Cerebellar nuclear complex (tissue), 1 donor: ENCODE data around the gene COL27A1.
"Not testable (repeated sequence)": the region's sequence is repeated elsewhere in the genome, so short reads cannot be mapped to it uniquely, and the experiment has no call there.

Experiments
- DNase-seq, 2 experiments: peaks; one replicate each; lab custom pipeline; 2025; lab: John Stamatoyannopoulos, UW

The COL27A1 gene

DNA sequence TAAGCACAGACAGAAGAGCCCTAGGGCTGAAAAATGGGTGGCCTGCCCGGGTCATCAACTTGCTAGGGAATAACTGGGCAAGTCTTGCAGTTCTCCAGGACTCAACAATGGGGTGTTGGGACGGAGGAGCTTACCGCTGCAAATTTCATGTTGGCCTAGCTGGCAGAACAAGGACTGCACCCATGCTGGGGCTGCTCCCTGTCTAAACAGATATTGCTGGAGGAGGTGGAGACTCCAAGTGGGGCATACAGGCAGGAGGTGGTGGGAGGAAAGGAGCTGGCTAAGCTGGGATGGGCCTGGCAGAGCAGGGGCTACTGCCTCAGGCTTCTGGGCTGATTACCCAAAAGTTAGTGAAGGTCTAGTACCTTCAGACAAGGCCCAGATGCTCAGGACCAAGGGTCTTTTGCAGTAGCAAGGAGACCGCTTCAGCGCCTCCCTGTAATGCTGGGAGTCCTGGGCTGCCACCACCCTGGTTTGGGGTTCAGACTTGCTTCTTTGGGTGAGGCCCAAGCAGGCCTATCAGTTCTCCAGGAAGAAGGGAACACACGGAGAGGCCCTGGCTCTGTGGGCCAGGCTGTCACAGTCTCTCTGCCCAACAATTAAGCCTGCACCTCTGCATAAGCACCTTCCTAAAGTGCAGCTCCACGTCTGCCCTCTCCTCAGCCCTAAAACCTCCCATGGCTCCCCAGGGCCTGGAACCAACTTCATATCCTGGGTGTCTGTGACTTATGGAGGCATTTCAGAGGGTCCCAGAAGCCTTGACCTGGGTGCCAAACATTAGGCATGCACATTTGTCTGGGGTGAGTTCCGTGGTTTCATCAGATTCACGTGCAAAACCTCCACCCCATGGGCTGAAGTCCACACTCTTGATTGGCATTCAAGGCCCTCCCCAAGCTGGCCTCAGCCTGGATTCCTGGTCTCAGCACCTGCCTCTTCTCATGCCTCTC, 32.0 kb upstream of the COL27A1 start:
- DNase-seq = no peak

- DNase-seq = no peak
These were observed 31.2 kb upstream of the COL27A1 start for GRCh38 chr9:114124138-114124537.

- DNase-seq = no peak
These were observed 30.5 kb upstream of the COL27A1 start for GRCh38 chr9:114124666-114125475.

DNA sequence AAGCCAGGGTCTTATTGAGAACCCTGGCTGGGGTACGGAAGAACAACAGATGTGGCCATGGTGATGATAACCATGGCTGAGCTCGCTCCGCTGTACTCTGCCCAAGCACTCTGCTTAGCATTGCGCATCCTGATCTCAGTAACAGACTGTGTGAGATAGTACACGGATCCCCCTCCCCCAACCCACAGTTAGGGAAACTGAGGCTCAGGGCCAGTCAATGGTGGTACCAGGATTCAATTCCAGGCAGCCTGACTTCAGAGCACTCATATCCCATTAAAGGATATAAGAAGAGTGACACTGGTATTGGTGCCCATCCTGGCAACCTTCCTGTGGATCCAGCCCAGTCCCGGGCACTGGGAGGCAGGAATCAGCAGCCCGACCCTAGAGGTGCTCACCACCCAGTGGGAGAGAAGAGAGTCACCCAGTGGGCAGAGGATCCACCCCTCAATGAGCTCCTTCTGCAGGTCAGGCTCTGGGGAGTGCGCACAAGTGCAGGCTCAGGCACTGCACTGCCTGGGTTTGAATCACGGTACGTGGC, 29.8 kb upstream of the COL27A1 start:
- no peak for DNase-seq

- DNase-seq = no peak
These were observed 28.9 kb upstream of the COL27A1 start for GRCh38 chr9:114126247-114127060.

DNA sequence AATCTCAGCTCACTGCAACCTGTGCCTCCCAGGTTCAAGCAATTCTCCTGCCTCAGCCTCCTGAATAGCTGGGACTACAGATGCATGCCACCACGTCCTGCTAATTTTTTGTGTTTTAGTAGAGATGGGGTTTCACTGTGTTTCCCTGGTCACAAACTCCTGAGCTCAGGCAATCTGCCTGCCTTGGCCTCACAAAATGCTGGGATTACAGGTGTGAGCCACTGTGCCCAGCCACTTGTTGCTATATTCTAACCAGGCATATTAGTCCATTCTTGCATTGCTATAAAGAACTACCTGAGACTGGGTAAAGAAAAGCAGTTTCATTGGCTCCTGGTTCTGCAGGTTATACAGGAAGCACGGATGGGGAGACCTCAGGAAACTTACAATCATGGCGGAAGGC, 26.6 kb upstream of the COL27A1 start:
- not testable (repeated sequence) for DNase-seq

DNA sequence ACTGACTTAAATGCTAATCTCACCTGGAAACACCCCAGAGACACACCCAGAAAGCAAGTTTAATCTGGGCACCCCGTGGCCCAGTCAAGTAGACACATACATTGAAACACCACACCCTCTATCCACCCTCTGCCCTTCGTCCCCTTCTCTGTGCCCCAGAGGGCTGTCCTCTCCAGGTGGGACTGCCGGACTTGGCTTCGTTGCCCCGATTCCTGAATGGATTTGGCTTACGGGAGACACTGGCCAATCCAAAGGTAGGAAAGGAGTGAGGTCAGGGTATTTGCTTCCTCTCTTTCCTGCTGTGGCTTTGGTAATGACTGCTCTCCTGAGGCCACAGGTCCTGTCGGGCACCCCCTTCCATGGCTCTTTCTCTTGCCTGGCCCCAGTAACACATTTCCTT, 25.2 kb upstream of the COL27A1 start:
- DNase-seq = no peak

GRCh38 chr9:114130624-114131277, 24.6 kb upstream of the COL27A1 start:
- DNase-seq = no peak

GRCh38 chr9:114131808-114132549, 23.4 kb upstream of the COL27A1 start:
- no peak for DNase-seq

GRCh38 chr9:114132550-114132918, 22.8 kb upstream of the COL27A1 start:
- DNase-seq = no peak

DNA sequence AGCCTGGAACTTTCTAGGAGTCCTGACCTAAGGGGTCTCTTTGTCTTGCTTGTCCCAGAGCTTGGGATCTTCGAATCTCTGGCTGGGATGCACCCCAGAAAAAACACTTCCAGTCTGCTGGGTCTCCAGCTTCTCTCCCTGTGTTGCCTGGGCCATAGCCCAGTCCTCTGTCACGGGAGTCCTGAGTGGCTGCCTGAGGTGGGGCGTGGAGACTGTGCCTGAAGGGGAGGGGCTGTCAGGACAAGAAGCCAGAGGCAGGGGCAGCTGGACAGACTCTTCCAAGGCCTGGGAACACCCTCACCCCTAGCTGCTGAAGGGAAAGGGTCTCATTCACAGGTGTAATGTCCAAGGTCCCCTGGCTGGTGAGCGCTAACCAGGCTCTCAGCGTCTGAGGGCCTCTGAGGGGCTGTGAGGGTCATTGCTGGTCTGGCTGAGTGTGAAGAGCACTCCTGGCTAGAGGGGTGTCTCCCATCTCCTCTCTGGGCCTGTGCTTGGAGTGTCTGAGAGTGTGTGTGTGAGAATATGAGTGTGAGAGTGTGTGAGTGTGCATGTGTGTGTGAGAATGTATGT, 20.4 kb upstream of the COL27A1 start:
- no peak for DNase-seq

- DNase-seq = no peak
These were observed 17.5 kb upstream of the COL27A1 start for GRCh38 chr9:114137831-114138230.

- no peak for DNase-seq
These were observed 16.8 kb upstream of the COL27A1 start for GRCh38 chr9:114138552-114138971.

DNA sequence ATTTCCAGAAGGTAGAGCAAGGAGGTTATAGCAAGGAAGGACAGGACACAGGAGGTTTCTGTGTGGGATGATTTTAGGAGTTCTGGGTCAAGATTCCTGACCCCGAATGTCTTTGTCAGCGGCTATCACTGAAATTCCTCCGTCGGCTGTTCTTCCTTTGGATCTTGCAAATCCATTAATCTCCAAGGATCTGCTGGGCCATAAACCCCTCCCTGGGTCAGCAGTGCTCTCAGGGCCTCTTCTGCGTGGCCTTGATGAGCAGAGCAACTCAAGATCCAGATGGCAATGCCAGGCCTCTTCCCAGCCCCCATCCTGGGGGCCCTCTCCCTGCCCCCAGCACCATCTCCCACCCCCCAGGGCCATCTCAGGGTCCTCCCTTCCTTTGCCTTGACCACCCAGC, 16.3 kb upstream of the COL27A1 start:
- no peak for DNase-seq

- DNase-seq = no peak
These were observed 14.9 kb upstream of the COL27A1 start for GRCh38 chr9:114140401-114140800.

DNA sequence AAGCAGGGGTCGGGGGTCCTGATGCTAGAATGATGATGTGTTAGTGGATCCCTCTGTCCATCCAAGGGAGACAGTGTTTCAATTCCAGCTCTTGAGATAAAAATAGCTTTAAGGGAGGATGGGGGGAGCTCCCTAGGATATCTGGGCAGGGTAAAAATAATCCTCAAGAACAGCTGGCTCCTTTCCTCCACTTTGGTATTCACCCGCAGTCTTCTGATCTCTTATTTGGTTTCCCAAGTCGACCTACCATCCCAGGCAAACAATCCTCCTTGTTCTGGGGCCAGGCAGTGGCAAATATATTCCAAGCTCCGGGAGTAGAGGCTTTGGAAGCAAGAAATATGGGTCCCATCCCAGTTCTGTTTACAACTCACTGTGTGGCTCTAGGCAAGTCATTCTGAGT, 14.5 kb upstream of the COL27A1 start:
- no peak for DNase-seq

DNA sequence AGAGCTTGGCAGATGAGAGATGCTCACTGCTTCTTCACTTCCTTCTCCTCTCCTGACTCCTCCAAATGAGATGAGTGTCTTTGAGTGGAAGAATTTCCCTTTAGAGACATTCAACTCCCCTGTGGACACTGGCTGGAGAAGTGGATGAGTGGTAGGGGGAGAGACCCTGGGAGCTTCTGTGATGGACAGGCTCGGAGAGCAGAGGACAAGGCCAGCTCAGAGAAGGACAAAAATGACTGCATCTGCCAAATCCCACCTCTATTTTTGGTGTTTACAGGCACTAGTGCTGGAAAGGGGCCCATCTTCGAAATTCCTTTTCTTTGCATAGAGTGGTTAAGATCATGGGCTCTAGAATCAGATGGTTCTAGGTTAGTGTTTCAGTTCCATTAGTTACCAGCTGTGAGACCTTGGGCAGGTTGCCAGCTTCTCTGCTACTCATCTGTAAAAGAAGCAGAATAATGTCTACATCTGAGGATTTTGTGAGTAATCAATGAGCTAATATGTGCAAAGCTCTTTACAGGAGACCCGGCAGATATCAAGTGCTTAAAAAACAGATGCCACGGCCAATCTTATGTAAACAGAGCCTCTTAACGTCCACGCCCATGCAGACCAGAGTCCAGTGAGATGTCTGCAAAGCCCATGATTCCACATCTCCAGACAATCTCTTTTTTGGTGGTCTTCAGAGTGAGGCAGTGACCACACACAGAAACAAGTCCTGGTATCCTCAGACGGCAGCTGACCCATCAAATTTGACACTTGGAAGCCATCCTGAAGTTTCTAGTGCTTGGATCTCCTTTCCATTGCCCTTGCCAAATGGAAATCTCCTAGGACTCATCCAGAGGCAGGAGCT, 13.6 kb upstream of the COL27A1 start:
- no peak for DNase-seq

- DNase-seq = no peak
These were observed 12.1 kb upstream of the COL27A1 start for GRCh38 chr9:114143234-114143633.

- no peak for DNase-seq
These were observed 8.6 kb upstream of the COL27A1 start for GRCh38 chr9:114146735-114147134.
